ENCODE results near the gene BCL11A. TPM values are rescaled to one million over a fixed set of nuclear protein-coding genes. Genes with fewer than 3 reads are reported as not detected.

The BCL11A gene
- total RNA-seq, 1 experiment from 2014 or later, result 0.33 TPM

GRCh38 chr2:60505880-60506260, 47.6 kb downstream of the BCL11A start:
- ATAC-seq (no peak), DNase-seq (ENCODE audit: low read depth, low spot score) (no peak)
- CTCF ChIA-PET, result no interaction called here
- no TSS peak for BruUV-seq (replicated peaks)
- H3K27me3 ChIP-seq (ENCODE audit: control insufficient read depth, insufficient read depth, low read length), result peaks cover 2% of the 10 kb centered on the region
- no peaks in the 10 kb centered on the region for H3K36me3 ChIP-seq (ENCODE audit: control insufficient read depth, insufficient read depth, low read length)
- no peak for TF ChIP-seq REST (IDR thresholded peaks at IDR 0.05; ENCODE audit: insufficient read depth in 1 of 2, low read depth in 2 of 2, low read length in 1 of 2)
- TF ChIP-seq TCF7L2 (IDR thresholded peaks at IDR 0.05; ENCODE audit: low read depth, low read length), result no peak
- TF ChIP-seq POLR2AphosphoS5 (IDR thresholded peaks at IDR 0.05; ENCODE audit: low read depth, low read length), result no peak
- TF ChIP-seq SIN3A (IDR thresholded peaks at IDR 0.05; ENCODE audit: borderline replicate concordance, insufficient read depth, low read depth, low read length), result no peak
- no peak for TF ChIP-seq CTCF (IDR thresholded peaks at IDR 0.05)
- no peak overlapping the region for H3K4me3 ChIP-seq (ENCODE audit: low read depth in 2 of 2, low read length in 2 of 2)
- in situ Hi-C loops (cut with HindIII; ENCODE audit: low pct_unique_long_range_greater_than_20kb, low sequenced_read_pairs), result no loop called here
- no peaks in the 10 kb centered on the region for H3K9me3 ChIP-seq (ENCODE audit: control insufficient read depth, insufficient read depth, low read depth, low read length)
- intact Hi-C loops (cut with micrococcal nuclease; ENCODE audit: unreplicated experiment), result no loop called here
- no peak overlapping the region for H3K27ac ChIP-seq (ENCODE audit: low read length)
- H3K4me1 ChIP-seq (ENCODE audit: control insufficient read depth, insufficient read depth, low read length), result no peaks in the 10 kb centered on the region
- POLR2A ChIA-PET, result no interaction called here

DNA sequence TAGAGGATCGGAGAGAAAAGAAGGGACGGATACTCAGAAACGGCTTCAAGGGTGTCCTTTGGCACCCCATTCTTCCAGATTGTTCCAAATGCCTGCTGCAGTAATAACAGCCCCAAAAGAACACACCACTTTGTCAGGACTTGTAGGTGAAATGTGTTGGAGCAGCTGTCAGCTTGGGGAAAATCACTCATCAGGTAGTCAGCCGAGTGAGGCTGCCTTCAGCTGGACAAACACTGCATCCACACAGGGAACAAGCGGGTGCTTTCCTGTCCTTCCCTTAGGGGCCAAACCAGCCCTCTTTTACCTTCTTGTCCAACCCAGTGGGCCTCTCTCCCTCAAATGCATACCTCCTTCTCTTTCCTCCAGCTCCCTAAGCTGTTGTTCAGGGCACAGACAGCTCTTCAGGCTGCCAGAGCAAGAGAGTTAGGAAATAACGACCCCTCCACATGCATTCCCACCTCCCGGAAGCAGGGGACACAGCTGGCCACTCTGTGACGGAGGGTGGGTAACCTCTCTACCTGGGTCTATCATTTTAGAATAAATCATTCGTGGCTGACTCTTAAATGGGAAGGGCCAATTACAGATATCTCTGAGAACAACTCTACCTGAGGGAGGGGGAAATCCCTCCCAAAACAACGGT, 48.1 kb downstream of the BCL11A start:
- DNase-seq (ENCODE audit: low read depth, low spot score), result no peak
- TF ChIP-seq REST (IDR thresholded peaks at IDR 0.05; ENCODE audit: insufficient read depth in 1 of 2, low read depth in 2 of 2, low read length in 1 of 2) (no peak), SIN3A (IDR thresholded peaks at IDR 0.05; ENCODE audit: borderline replicate concordance, insufficient read depth, low read depth, low read length) (no peak), TCF7L2 (IDR thresholded peaks at IDR 0.05; ENCODE audit: low read depth, low read length) (no peak), CTCF (IDR thresholded peaks at IDR 0.05) (no peak), POLR2AphosphoS5 (IDR thresholded peaks at IDR 0.05; ENCODE audit: low read depth, low read length) (no peak)
- Histone ChIP-seq H3K27me3 (ENCODE audit: control insufficient read depth, insufficient read depth, low read length) (peaks cover 2% of the 10 kb centered on the region), H3K36me3 (ENCODE audit: control insufficient read depth, insufficient read depth, low read length) (no peaks in the 10 kb centered on the region), H3K4me3 (ENCODE audit: low read depth in 2 of 2, low read length in 2 of 2) (no peak overlapping the region), H3K9me3 (ENCODE audit: control insufficient read depth, insufficient read depth, low read depth, low read length) (no peaks in the 10 kb centered on the region), H3K4me1 (ENCODE audit: control insufficient read depth, insufficient read depth, low read length) (no peaks in the 10 kb centered on the region), H3K27ac (ENCODE audit: low read length) (no peak overlapping the region)
- no peak for ATAC-seq
- CTCF ChIA-PET, result interaction anchor here (0.7 kb wide), 1 partner anchor 1825 kb away, joined by 3 read pairs; no protein-coding TSS in a partner anchor
- in situ Hi-C loops (cut with HindIII; ENCODE audit: low pct_unique_long_range_greater_than_20kb, low sequenced_read_pairs) (no loop called here), intact Hi-C loops (cut with micrococcal nuclease; ENCODE audit: unreplicated experiment) (no loop called here)
- BruUV-seq (replicated peaks), result no TSS peak
- POLR2A ChIA-PET, result no interaction called here
